Neural crest cell (in vitro differentiated cells): ENCODE data around the gene SCCPDH. TPM values are rescaled to one million over a fixed set of nuclear protein-coding genes. Genes with fewer than 3 reads are reported as not detected.

Experiments used
- DNase-seq: peaks from one replicate; pipeline ENCODE4 v3.0.0; 2021; ENCODE audit warnings: low read depth, mixed read lengths, low spot score
- H3K27ac Mint-ChIP-seq: one replicate; pipeline ENCODE4 v1.8.0; 2021; ENCODE audit warnings: mild to moderate bottlenecking, mixed read lengths; ENCODE audit not compliant: unreplicated experiment
- H3K27me3 Mint-ChIP-seq: 2 replicates; pipeline ENCODE4 v1.8.0; 2021; ENCODE audit warnings: low read depth, mild to moderate bottlenecking, mixed read lengths
- H3K36me3 Mint-ChIP-seq: 2 replicates; pipeline ENCODE4 v1.8.0; 2021; ENCODE audit warnings: low read depth, mild to moderate bottlenecking, mixed read lengths
- H3K4me1 Mint-ChIP-seq: 2 replicates; pipeline ENCODE4 v1.8.0; 2021; ENCODE audit warnings: mixed read lengths
- H3K4me3 Mint-ChIP-seq: one replicate; pipeline ENCODE4 v1.8.0; 2021; ENCODE audit warnings: mild to moderate bottlenecking, mixed read lengths
- H3K9me3 Mint-ChIP-seq: 2 replicates; pipeline ENCODE4 v1.8.0; 2021; ENCODE audit warnings: mixed read lengths
- CTCF ChIP-seq: fragments of 200-600 bp; sonication (generic); conservative IDR thresholded peaks from 2 replicates; pipeline ENCODE4 v1.5.0; 2021; ENCODE audit warnings: antibody characterized with exemption, mild to moderate bottlenecking
- total RNA-seq: library from RNA; stranded (reverse); gene quantifications from 2 replicates; pipeline ENCODE4 v1.2.1, GENCODE V29; 2021

Gene SCCPDH
- total RNA-seq, 1 donor from 2014 or later: 53.1 TPM

- Mint-ChIP-seq H3K9me3 (peaks cover 9% of the 10 kb centered on the region), H3K36me3 (peaks cover 4% of the 10 kb centered on the region), H3K27me3 (peaks cover 3% of the 10 kb centered on the region), H3K4me1 (peaks cover 12% of the 10 kb centered on the region), H3K27ac (no peak overlapping the region), H3K4me3 (peak overlapping the region; percentile 34)
- no peak for DNase-seq
- TF ChIP-seq CTCF: no peak
Observed at GRCh38 chr1:246698466-246699094, 25.6 kb upstream of the SCCPDH start.

- H3K9me3 Mint-ChIP-seq: peaks cover 9% of the 10 kb centered on the region
- H3K27ac Mint-ChIP-seq: no peak overlapping the region
- peaks cover 4% of the 10 kb centered on the region for H3K36me3 Mint-ChIP-seq
- H3K4me3 Mint-ChIP-seq: peak overlapping the region; percentile 34
- DNase-seq: peak; percentile 78
- TF ChIP-seq CTCF: peak; percentile 88
- H3K4me1 Mint-ChIP-seq: peaks cover 12% of the 10 kb centered on the region
- peaks cover 3% of the 10 kb centered on the region for H3K27me3 Mint-ChIP-seq
Observed at GRCh38 chr1:246699095-246699735, 25.0 kb upstream of the SCCPDH start.

- H3K27ac Mint-ChIP-seq: no peak overlapping the region
- no peaks in the 10 kb centered on the region for H3K27me3 Mint-ChIP-seq
- H3K9me3 Mint-ChIP-seq: no peaks in the 10 kb centered on the region
- H3K4me1 Mint-ChIP-seq: peaks cover 6% of the 10 kb centered on the region
- no peaks in the 10 kb centered on the region for H3K36me3 Mint-ChIP-seq
- no peak for TF ChIP-seq CTCF
- no peak for DNase-seq
- H3K4me3 Mint-ChIP-seq: no peak overlapping the region
Observed at GRCh38 chr1:246703581-246703980, 20.6 kb upstream of the SCCPDH start.

GRCh38 chr1:246705368-246705767, 18.8 kb upstream of the SCCPDH start:
- DNase-seq: no peak
- TF ChIP-seq CTCF: no peak
- H3K36me3 Mint-ChIP-seq: peaks cover 5% of the 10 kb centered on the region
- no peaks in the 10 kb centered on the region for H3K27me3 Mint-ChIP-seq
- H3K9me3 Mint-ChIP-seq: peaks cover 6% of the 10 kb centered on the region
- no peak overlapping the region for H3K27ac Mint-ChIP-seq
- no peaks in the 10 kb centered on the region for H3K4me1 Mint-ChIP-seq
- H3K4me3 Mint-ChIP-seq: no peak overlapping the region

- H3K4me1 Mint-ChIP-seq: no peaks in the 10 kb centered on the region
- peaks cover 3% of the 10 kb centered on the region for H3K27me3 Mint-ChIP-seq
- no peak for DNase-seq
- peaks cover 19% of the 10 kb centered on the region for H3K9me3 Mint-ChIP-seq
- H3K36me3 Mint-ChIP-seq: peaks cover 5% of the 10 kb centered on the region
- no peak for TF ChIP-seq CTCF
- no peak overlapping the region for H3K4me3 Mint-ChIP-seq
- no peak overlapping the region for H3K27ac Mint-ChIP-seq
Observed at GRCh38 chr1:246708166-246708565, 16.0 kb upstream of the SCCPDH start.
